LNCaP clone FGC (cell line): ENCODE measurements around the gene SLC25A13.

ENCODE experiments used
- DNase-seq: peaks from one replicate; pipeline ENCODE4 v3.0.0-alpha.2; 2011; ENCODE audit warnings: low read depth
- H3K4me3 ChIP-seq: 2 replicates; pipeline ENCODE4 v1.5.1; 2011; ENCODE audit warnings: mild to moderate bottlenecking, low read depth, low read length, control low read depth
- TF ChIP-seq, protein P1 (sequence below): IDR thresholded peaks from 2 replicates; pipeline ENCODE4 v1.5.1; 2012; ENCODE audit warnings: mild to moderate bottlenecking; ENCODE audit not compliant: control insufficient read depth, insufficient read depth; ENCODE audit errors: extremely low read depth

SLC25A13 gene

DNA sequence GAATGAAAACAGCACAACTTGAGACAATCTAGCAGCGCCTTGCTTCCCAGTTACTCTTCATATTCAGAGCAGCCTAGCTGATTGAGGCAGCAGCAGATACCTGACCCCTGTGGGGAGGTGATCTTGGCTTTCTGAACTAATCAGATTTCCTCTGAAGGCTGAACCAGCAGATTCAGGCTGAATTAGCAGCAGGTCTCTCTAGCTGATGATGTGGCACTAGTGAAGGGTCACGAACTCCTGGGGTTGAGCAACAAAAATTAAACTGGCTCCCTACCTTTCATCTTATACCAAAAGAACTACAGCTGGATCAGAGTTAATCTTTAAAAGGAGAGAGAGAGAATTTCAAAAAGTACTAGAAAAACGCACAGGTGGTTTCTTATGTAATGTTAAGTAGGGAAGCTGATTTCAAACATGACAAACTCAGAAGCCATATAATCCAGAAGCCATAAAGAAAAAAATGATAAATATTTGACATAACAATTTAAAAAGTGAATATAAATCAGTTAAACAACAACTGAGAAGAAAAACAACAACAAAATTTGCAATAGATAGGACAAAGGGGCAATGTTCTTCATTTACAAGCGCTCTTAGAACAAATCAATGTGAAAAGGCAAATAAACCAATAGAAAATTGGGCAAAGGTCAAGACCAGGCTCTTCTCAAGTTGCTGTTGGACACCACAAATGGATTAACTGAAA lies 13.5 kb downstream of the SLC25A13 start:
- DNase-seq = no peak
- TF ChIP-seq, protein P1, sequence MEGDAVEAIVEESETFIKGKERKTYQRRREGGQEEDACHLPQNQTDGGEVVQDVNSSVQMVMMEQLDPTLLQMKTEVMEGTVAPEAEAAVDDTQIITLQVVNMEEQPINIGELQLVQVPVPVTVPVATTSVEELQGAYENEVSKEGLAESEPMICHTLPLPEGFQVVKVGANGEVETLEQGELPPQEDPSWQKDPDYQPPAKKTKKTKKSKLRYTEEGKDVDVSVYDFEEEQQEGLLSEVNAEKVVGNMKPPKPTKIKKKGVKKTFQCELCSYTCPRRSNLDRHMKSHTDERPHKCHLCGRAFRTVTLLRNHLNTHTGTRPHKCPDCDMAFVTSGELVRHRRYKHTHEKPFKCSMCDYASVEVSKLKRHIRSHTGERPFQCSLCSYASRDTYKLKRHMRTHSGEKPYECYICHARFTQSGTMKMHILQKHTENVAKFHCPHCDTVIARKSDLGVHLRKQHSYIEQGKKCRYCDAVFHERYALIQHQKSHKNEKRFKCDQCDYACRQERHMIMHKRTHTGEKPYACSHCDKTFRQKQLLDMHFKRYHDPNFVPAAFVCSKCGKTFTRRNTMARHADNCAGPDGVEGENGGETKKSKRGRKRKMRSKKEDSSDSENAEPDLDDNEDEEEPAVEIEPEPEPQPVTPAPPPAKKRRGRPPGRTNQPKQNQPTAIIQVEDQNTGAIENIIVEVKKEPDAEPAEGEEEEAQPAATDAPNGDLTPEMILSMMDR = no peak
- no peak overlapping the region for H3K4me3 ChIP-seq

- TF ChIP-seq, protein P1 = no peak
- H3K4me3 ChIP-seq = no peak overlapping the region
- no peak for DNase-seq
These were observed 15.3 kb downstream of the SLC25A13 start for GRCh38 chr7:96306385-96307125.

DNA sequence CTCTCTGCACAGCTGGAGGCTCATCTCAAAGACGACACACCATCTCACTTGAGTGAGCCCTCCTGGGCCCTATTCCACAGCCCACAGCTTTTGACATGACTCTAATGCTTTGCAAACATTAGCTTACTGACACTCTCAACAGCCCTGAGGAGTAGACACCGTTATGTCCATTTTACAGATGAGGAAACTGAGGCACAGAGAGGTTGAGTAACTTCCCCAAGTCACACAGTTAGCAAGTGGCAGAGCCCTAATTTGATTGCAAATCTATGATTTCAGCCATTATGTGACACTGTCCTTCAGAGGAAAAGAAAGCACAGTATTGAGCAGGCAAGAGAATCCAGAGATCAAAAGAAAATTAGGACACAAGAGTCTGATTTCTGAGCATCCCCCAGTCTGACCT lies 16.0 kb downstream of the SLC25A13 start:
- H3K4me3 ChIP-seq = no peak overlapping the region
- TF ChIP-seq, protein P1 = no peak
- DNase-seq = no peak

DNA sequence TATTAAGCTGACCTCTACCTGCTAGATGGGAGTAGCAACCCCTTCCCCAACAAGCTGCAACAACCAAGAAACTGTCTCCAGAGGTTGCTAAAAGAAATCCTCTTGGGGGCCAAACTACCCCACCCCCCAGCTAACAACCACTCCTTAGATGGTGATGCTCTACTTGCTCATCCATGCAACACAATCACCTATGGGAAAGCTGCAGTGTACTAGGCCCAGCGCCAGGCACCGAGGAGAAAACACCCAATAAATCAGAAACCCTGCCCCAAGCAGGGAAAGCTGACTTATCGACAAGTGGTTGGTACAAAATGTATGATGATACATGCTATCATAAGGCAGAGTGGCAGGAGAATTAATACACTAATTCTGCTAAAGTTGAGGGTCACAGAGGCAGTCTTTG lies 17.3 kb downstream of the SLC25A13 start:
- H3K4me3 ChIP-seq = no peak overlapping the region
- DNase-seq = no peak
- TF ChIP-seq, protein P1 = no peak

- no peak for DNase-seq
- no peak overlapping the region for H3K4me3 ChIP-seq
- TF ChIP-seq, protein P1 = no peak
These were observed 18.0 kb downstream of the SLC25A13 start for GRCh38 chr7:96303686-96304443.

DNA sequence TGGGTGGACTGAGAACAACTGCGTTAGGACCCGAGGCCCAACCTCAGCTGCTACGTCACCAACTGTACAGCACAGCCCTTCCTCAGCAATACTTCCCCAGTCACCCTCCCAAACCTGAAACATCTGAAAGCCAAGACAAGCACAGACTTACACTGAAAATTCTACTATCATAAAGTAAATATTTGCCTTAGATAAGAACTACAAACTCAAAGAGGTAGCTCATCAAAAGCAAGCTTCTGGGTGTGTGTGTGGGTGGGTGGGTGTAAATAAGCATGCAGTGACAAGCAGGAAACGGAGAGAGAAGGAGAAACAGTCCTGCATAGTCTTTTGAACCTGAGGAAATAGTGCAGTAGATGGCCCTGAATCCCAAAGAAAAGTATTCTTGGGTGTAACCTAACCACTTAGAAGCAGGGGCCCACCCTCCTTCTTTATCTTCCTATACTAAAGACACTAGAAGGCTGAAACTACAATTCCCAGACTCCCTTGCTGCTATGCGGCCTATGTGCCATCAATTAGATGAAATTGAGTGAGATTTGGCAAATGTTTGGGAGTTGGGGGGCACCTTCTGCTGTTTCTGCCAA lies 18.7 kb downstream of the SLC25A13 start:
- H3K4me3 ChIP-seq = no peak overlapping the region
- DNase-seq = peak; percentile 54
- TF ChIP-seq, protein P1 = no peak
